ENCODE measurements around the gene CRTAP.
"Not testable (repeated sequence)": the region's sequence is repeated elsewhere in the genome, so short reads cannot be mapped to it uniquely, and the experiment has no call there.

Gene CRTAP

GRCh38 chr3:33091746-33092145 is 22.1 kb upstream of the CRTAP start:
- no peak overlapping the region for H3K4me3 ChIP-seq (ENCODE audit: low read length)
- TF ChIP-seq ZNF274 (IDR thresholded peaks at IDR 0.05; ENCODE audit: low read depth, low read length) = no peak

GRCh38 chr3:33092496-33093254 is 21.1 kb upstream of the CRTAP start:
- no peak for TF ChIP-seq ZNF274 (IDR thresholded peaks at IDR 0.05; ENCODE audit: low read depth, low read length)
- no peak overlapping the region for H3K4me3 ChIP-seq (ENCODE audit: low read length)

GRCh38 chr3:33093847-33094246 is 20.0 kb upstream of the CRTAP start:
- H3K4me3 ChIP-seq (ENCODE audit: low read length) = no peak overlapping the region
- TF ChIP-seq ZNF274 (IDR thresholded peaks at IDR 0.05; ENCODE audit: low read depth, low read length) = no peak

GRCh38 chr3:33095436-33095835 is 18.4 kb upstream of the CRTAP start:
- no peak for TF ChIP-seq ZNF274 (IDR thresholded peaks at IDR 0.05; ENCODE audit: low read depth, low read length)
- peak overlapping the region; percentile 96; the same call in 1 of the 2 replicates for H3K4me3 ChIP-seq (ENCODE audit: low read length)

- H3K4me3 ChIP-seq (ENCODE audit: low read length) = peak overlapping the region; percentile 96
- no peak for TF ChIP-seq ZNF274 (IDR thresholded peaks at IDR 0.05; ENCODE audit: low read depth, low read length)
Measured at GRCh38 chr3:33096093-33096868, 17.5 kb upstream of the CRTAP start.

- no peak for TF ChIP-seq ZNF274 (IDR thresholded peaks at IDR 0.05; ENCODE audit: low read depth, low read length)
- H3K4me3 ChIP-seq (ENCODE audit: low read length) = no peak overlapping the region
Measured at GRCh38 chr3:33099109-33099645, 14.6 kb upstream of the CRTAP start.

GRCh38 chr3:33099701-33100100 is 14.1 kb upstream of the CRTAP start:
- no peak for TF ChIP-seq ZNF274 (IDR thresholded peaks at IDR 0.05; ENCODE audit: low read depth, low read length)
- no peak overlapping the region for H3K4me3 ChIP-seq (ENCODE audit: low read length)

- TF ChIP-seq ZNF274 (IDR thresholded peaks at IDR 0.05; ENCODE audit: low read depth, low read length) = no peak
Measured at GRCh38 chr3:33100229-33100628, 13.6 kb upstream of the CRTAP start.

GRCh38 chr3:33103034-33103433 is 10.8 kb upstream of the CRTAP start:
- no peak for TF ChIP-seq ZNF274 (IDR thresholded peaks at IDR 0.05; ENCODE audit: low read depth, low read length)
- H3K4me3 ChIP-seq (ENCODE audit: low read length) = no peak overlapping the region

More at GRCh38 chr3:33100229-33100628, 13.6 kb upstream of the CRTAP start:
- H3K4me3 ChIP-seq (ENCODE audit: low read length) = no peak overlapping the region

GRCh38 chr3:33103480-33103879 is 10.3 kb upstream of the CRTAP start:
- no peak overlapping the region for H3K4me3 ChIP-seq (ENCODE audit: low read length)
- TF ChIP-seq ZNF274 (IDR thresholded peaks at IDR 0.05; ENCODE audit: low read depth, low read length) = no peak

GRCh38 chr3:33104803-33105202 is 9.0 kb upstream of the CRTAP start:
- H3K4me3 ChIP-seq (ENCODE audit: low read length) = no peak overlapping the region
- no peak for TF ChIP-seq ZNF274 (IDR thresholded peaks at IDR 0.05; ENCODE audit: low read depth, low read length)

GRCh38 chr3:33105341-33105948 is 8.4 kb upstream of the CRTAP start:
- H3K4me3 ChIP-seq (ENCODE audit: low read length) = no peak overlapping the region
- TF ChIP-seq ZNF274 (IDR thresholded peaks at IDR 0.05; ENCODE audit: low read depth, low read length) = no peak

- H3K4me3 ChIP-seq (ENCODE audit: low read length) = not testable (repeated sequence)
Measured at GRCh38 chr3:33106854-33107253, 7.0 kb upstream of the CRTAP start.

- no peak overlapping the region for H3K4me3 ChIP-seq (ENCODE audit: low read length)
- no peak for TF ChIP-seq ZNF274 (IDR thresholded peaks at IDR 0.05; ENCODE audit: low read depth, low read length)
Measured at GRCh38 chr3:33111581-33111980, 2.2 kb upstream of the CRTAP start.
